Rectal smooth muscle tissue (tissue), 1 donor: ENCODE measurements around the gene ARHGAP42.

Source experiments
- H3K27ac ChIP-seq: one replicate; pipeline ENCODE4 v1.7.0; 2013; ENCODE audit warnings: low read depth, low read length, inconsistent platforms
- H3K27me3 ChIP-seq: one replicate; pipeline ENCODE4 v1.7.0; 2013; ENCODE audit warnings: low read length; ENCODE audit not compliant: control insufficient read depth, insufficient read depth
- H3K36me3 ChIP-seq: one replicate; pipeline ENCODE4 v1.7.0; 2013; ENCODE audit warnings: low read length; ENCODE audit not compliant: control insufficient read depth, insufficient read depth
- H3K4me1 ChIP-seq: one replicate; pipeline ENCODE4 v1.7.0; 2013; ENCODE audit warnings: low read length; ENCODE audit not compliant: control insufficient read depth, insufficient read depth
- H3K4me3 ChIP-seq: one replicate; pipeline ENCODE4 v1.7.0; 2013; ENCODE audit warnings: low read length
- H3K9ac ChIP-seq: one replicate; pipeline ENCODE4 v1.7.0; 2013; ENCODE audit warnings: low read length

ARHGAP42 gene

DNA sequence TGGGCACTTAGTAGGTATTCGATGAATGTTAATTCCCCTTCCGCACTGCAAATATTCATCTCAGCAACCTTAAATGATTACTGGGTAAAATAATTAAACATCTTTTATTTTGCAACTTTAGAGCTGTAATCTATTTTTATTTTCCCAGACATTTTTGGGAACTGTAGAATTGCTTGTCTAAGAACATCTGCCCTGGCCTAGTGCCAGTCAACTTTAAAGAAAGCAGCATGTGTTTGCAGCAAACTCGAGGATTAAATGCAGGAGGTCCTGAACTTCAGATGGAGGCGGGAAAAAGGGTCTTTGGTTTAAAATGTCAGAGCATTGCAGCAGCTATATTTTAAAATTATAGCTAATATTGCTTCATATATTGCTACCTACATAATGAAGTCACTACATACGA, 252.5 kb downstream of the ARHGAP42 start:
- H3K4me3 ChIP-seq: no peak overlapping the region
- H3K27me3 ChIP-seq: no peaks in the 10 kb centered on the region
- no peaks in the 10 kb centered on the region for H3K36me3 ChIP-seq
- H3K27ac ChIP-seq: no peak overlapping the region
- H3K4me1 ChIP-seq: peaks cover 5% of the 10 kb centered on the region
- no peak overlapping the region for H3K9ac ChIP-seq

DNA sequence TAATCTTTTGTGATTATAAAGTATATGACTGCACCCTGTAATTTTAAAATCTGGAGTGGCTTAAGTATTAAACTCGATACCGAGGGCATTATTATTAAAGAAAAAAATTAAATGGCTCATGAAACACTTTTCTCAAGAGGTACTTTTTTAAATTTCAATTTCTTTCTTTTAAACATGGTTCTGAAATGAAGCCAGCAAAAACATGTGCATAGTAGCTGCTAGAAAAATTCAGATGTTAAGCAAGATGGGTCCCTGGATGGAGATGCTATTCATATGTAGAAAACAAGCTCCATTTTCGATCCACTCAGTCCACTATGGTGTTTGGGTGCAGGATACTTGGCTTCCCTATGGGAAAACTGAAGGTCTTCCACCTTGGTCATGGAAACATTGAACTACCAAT, 253.0 kb downstream of the ARHGAP42 start:
- H3K9ac ChIP-seq: no peak overlapping the region

DNA sequence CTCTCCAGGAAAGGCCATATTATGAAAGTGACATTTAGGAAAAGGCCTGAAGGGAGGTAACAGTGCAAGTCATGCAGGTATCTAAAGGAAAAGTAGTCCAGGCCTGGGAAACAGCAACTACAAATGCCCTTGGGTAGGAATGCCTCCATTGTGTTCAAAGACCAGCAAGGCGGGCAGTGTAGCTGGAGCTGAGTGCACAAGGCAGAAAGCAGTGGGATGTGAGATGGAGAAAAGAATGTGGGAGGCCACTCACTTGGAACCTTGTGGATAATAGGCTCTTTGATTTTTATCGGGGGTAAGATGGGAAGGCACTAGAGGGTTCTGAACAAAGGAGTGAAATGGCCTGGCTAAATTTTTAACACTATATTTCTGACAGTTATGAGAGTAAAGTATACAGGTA, 253.9 kb downstream of the ARHGAP42 start:
- no peaks in the 10 kb centered on the region for H3K36me3 ChIP-seq
- no peak overlapping the region for H3K4me3 ChIP-seq
- no peak overlapping the region for H3K27ac ChIP-seq
- H3K4me1 ChIP-seq: peaks cover 5% of the 10 kb centered on the region
- H3K9ac ChIP-seq: no peak overlapping the region
- no peaks in the 10 kb centered on the region for H3K27me3 ChIP-seq

More for the DNA sequence above, 253.0 kb downstream of the ARHGAP42 start:
- H3K36me3 ChIP-seq: no peaks in the 10 kb centered on the region
- peaks cover 5% of the 10 kb centered on the region for H3K4me1 ChIP-seq
- no peak overlapping the region for H3K4me3 ChIP-seq
- no peak overlapping the region for H3K27ac ChIP-seq
- no peaks in the 10 kb centered on the region for H3K27me3 ChIP-seq

DNA sequence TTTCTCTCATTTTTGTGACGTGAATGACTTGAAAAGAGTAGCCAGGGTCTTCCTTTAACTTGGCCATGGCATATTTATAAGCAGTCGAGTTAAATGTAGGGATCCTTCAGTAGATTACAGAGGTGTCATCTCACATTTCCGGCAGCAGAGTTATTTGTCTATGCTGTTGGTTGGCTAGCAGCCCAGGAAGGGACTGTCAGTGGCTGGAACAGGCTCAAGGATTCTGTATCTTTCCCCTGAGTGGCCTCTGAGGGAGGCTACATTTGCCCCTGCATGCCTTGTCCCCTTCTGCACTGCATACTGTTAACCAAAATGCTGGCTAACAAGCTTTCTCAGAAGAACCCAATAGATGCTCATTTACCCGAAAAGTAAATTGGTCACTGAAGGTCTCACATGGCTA, 254.9 kb downstream of the ARHGAP42 start:
- H3K36me3 ChIP-seq: no peaks in the 10 kb centered on the region
- H3K27me3 ChIP-seq: no peaks in the 10 kb centered on the region
- no peak overlapping the region for H3K27ac ChIP-seq
- H3K9ac ChIP-seq: no peak overlapping the region
- H3K4me3 ChIP-seq: no peak overlapping the region
- peaks cover 5% of the 10 kb centered on the region for H3K4me1 ChIP-seq

DNA sequence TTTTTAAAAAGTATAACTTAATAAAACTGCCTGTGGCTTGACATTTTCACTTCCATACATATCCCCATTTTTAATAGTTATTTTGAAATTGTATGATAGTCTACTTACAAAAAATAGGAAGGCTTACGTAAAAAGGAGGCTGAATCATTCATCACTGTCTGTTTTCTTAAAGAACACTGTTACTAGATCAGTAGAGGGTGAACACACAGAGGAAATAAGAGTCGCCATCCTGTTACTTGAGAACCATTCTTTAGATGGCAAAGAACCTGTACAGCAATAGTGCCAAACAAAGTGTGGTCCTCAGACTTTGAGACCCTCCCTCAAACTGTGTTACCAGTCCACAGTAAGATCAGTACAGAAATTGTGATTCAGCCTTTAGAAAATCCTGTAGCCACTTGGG, 261.8 kb downstream of the ARHGAP42 start:
- H3K9ac ChIP-seq: no peak overlapping the region
- no peaks in the 10 kb centered on the region for H3K27me3 ChIP-seq
- H3K4me1 ChIP-seq: no peaks in the 10 kb centered on the region
- no peaks in the 10 kb centered on the region for H3K36me3 ChIP-seq
- no peak overlapping the region for H3K27ac ChIP-seq
- H3K4me3 ChIP-seq: no peak overlapping the region

DNA sequence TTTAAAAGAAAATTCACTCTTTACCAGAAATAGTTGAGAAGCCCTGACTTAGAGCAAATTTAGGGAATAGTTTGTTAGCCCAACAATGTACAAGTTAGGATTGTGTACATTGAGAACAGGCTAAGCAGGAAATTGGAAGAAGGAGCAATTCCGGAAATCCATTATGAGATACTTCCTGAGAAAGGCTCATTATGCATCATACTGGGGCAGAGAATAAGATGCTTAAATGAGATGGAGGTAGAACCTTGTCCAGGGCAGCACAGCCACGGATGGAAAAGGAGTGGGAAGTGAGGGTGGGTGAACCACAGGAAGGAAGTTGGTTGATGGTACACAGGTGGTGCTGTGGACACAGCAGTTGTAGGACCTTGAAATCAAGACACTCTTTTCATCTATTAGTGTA, 262.4 kb downstream of the ARHGAP42 start:
- Histone ChIP-seq H3K27ac (no peak overlapping the region), H3K4me1 (no peaks in the 10 kb centered on the region), H3K36me3 (no peaks in the 10 kb centered on the region), H3K9ac (no peak overlapping the region), H3K4me3 (no peak overlapping the region), H3K27me3 (no peaks in the 10 kb centered on the region)

DNA sequence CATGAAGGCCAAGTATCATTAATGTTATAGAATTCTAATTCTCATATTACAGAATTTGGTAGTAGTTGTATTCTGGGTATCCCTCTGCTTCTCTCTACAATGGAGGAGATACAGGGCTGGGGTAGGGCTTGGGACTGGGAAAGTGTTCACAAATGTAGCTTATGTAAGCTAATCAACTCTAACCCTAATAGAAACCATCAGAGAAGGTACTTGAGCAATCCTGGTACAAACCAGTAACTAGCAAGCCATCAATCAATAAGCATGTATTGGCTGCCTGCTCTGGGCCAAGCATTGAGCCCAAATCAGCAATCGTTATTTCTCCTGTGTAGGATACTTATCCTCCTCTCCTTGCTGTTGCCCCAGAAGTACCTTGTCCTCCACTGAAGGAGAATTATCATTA, 268.2 kb downstream of the ARHGAP42 start:
- H3K36me3 ChIP-seq: no peaks in the 10 kb centered on the region
- no peak overlapping the region for H3K9ac ChIP-seq
- H3K4me1 ChIP-seq: no peaks in the 10 kb centered on the region
- H3K4me3 ChIP-seq: no peak overlapping the region
- no peak overlapping the region for H3K27ac ChIP-seq
- H3K27me3 ChIP-seq: no peaks in the 10 kb centered on the region

DNA sequence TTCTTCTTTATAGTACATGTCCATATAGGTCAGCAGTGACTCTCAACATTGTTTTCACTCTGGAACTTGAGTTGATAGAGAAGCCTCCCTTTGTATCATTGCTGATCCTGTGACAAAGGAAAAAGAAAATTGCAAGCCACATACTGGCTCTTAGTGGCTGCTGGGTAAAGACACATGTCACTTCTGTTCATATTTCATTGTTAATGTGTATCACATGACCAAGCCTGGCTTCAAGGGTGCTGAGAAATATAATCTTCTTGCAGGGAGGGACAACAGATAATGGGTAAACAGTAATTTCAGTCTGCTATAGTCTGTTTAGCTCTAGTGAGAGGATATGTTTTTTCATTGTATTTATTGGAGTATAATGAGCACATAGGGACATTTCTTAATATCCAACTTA, 269.3 kb downstream of the ARHGAP42 start:
- Histone ChIP-seq H3K27me3 (no peaks in the 10 kb centered on the region), H3K9ac (no peak overlapping the region), H3K4me1 (no peaks in the 10 kb centered on the region), H3K4me3 (no peak overlapping the region), H3K36me3 (no peaks in the 10 kb centered on the region), H3K27ac (no peak overlapping the region)

DNA sequence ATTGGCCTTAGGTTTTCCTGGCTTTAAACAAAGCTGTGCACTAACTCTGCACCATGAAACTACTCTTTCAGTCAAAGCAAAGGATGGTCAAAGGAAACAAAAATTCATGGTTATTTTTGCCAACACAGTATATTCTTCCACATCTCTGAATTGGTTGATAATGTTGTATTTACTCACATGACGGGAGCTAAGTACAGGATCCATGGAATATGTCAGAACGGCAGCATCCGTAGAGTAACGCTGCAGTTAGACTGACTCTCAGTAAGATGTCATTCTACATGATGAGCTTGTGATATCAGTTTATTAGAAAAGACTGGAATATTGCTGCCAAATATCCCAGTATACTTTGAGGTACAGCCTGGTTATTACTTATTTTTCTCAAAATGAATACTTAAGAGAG, 270.4 kb downstream of the ARHGAP42 start:
- H3K27me3 ChIP-seq: no peaks in the 10 kb centered on the region
- H3K4me1 ChIP-seq: no peaks in the 10 kb centered on the region
- no peaks in the 10 kb centered on the region for H3K36me3 ChIP-seq
- H3K4me3 ChIP-seq: no peak overlapping the region
- H3K27ac ChIP-seq: no peak overlapping the region
- H3K9ac ChIP-seq: no peak overlapping the region

DNA sequence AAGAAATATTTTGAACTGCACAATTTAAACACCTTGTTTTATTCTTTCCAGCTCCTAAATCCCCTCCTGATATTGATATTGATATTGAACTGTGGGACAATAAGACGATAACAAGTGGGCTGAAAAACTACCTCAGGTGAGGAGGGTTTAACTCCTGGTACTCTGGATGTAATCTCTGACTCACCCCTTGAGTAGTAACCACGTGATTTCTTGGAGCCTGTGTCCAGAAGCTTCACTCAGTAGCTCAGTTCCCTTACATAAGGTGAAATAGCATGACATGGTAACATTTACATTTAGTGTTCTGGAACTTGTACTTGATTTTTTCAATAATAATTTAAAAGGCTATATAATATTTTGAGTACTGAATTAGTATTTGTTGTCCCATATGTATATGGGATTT, 274.5 kb downstream of the ARHGAP42 start:
- Histone ChIP-seq H3K36me3 (no peaks in the 10 kb centered on the region), H3K9ac (no peak overlapping the region), H3K27ac (no peak overlapping the region), H3K27me3 (no peaks in the 10 kb centered on the region), H3K4me3 (no peak overlapping the region), H3K4me1 (no peaks in the 10 kb centered on the region)

DNA sequence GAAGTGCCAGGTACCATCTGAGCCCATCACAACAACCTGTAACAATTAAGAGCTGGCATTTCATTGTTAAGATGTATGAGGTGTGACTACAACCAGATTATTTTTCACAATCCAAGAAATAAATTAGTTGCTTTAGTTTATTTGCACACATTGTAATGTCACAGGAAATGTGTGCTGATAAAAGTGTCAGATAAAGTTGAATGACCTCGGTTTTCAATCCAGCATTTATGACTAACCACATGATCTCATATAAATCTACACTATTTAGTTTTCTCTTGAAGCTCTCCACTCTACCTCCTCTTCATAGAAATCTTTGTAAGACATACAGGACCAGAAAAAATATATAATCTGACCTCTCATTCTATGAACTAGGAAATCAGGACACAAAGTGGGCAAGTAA, 276.3 kb downstream of the ARHGAP42 start:
- H3K27ac ChIP-seq: no peak overlapping the region
- no peaks in the 10 kb centered on the region for H3K4me1 ChIP-seq
- no peak overlapping the region for H3K9ac ChIP-seq
- no peaks in the 10 kb centered on the region for H3K36me3 ChIP-seq
- no peaks in the 10 kb centered on the region for H3K27me3 ChIP-seq
- no peak overlapping the region for H3K4me3 ChIP-seq

DNA sequence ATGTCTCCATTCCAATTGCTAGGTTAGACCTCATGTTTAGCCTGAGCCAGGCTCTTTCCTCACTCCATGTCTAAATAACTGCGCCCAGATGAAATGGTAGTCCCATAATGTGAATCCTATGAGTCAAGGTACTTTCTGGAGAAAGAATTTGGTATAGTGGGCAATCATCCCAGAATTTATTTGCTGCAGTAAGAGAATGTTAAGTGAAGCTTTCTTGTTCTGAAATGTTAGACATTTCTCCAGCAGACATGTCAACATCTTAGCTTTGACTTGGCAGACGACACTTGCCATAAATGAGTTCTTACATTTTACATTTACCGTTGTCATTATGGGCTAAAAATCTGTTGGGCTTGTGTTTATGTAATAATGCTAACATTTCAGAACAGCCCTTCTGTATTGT, 277.3 kb downstream of the ARHGAP42 start:
- no peaks in the 10 kb centered on the region for H3K4me1 ChIP-seq
- no peak overlapping the region for H3K27ac ChIP-seq
- H3K4me3 ChIP-seq: no peak overlapping the region
- H3K9ac ChIP-seq: no peak overlapping the region
- no peaks in the 10 kb centered on the region for H3K27me3 ChIP-seq
- no peaks in the 10 kb centered on the region for H3K36me3 ChIP-seq

DNA sequence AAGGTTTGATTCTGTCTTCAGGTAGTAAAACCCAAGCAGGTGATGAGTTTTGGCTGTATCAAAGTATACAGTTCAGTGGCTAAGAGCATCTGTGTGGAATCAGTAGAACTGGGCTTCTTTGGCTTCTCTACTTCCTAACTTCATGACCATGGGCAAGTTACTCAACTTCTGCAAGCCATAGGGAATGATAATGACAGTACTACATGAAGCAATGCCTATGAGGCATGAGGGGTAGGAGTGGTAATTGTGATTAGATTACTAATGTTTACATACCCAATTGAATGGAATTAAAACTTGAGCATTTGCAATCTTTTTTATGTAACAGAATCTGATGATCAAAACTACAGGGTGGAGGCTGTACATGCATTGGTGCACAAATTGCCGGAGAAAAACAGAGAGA, 278.3 kb downstream of the ARHGAP42 start:
- Histone ChIP-seq H3K4me3 (no peak overlapping the region), H3K27me3 (no peaks in the 10 kb centered on the region), H3K36me3 (no peaks in the 10 kb centered on the region), H3K4me1 (no peaks in the 10 kb centered on the region), H3K9ac (no peak overlapping the region), H3K27ac (no peak overlapping the region)

DNA sequence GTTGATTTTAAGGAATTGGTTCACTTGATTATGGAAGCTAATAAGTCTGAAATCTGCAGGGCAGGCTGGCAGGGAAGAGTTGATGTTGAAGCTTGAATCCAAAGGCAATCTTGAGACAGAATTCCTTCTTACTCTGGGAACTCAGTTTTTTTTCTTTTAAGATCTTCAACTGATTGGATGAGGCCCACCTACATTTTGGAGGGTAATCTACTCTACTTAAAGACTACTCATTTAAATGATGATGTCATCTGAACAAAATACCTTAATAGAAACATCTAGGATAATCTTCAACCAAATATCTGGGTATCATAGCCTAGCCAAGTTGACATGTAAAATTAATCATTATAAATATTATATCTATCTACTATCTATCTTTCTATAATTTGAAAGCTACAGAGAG, 279.3 kb downstream of the ARHGAP42 start:
- H3K36me3 ChIP-seq: no peaks in the 10 kb centered on the region

More for the DNA sequence above, 279.3 kb downstream of the ARHGAP42 start:
- Histone ChIP-seq H3K27ac (no peak overlapping the region), H3K4me1 (no peaks in the 10 kb centered on the region), H3K9ac (no peak overlapping the region), H3K27me3 (no peaks in the 10 kb centered on the region), H3K4me3 (no peak overlapping the region)
